Nephron progenitor cell (in vitro differentiated cells): ENCODE results near the gene VWA3A.
A peak's percentile ranks its signal among the peaks of the same experiment; 100 is the strongest.

Experiments used
- DNase-seq: peaks from one replicate; pipeline ENCODE4 v3.0.0; 2021
- H3K27ac Mint-ChIP-seq: 2 replicates; pipeline ENCODE4 v1.8.0; 2021; ENCODE audit warnings: mild to moderate bottlenecking, moderate library complexity, mixed read lengths
- H3K27me3 Mint-ChIP-seq: 2 replicates; pipeline ENCODE4 v1.8.0; 2021; ENCODE audit warnings: mild to moderate bottlenecking, low read depth, mixed read lengths; ENCODE audit not compliant: poor library complexity
- H3K36me3 Mint-ChIP-seq: 2 replicates; pipeline ENCODE4 v1.8.0; 2021; ENCODE audit warnings: low read depth, mixed read lengths
- H3K4me1 Mint-ChIP-seq: 2 replicates; pipeline ENCODE4 v1.8.0; 2021; ENCODE audit warnings: mixed read lengths
- H3K4me3 Mint-ChIP-seq: 2 replicates; pipeline ENCODE4 v1.8.0; 2021; ENCODE audit warnings: mild to moderate bottlenecking, moderate library complexity, mixed read lengths
- H3K9me3 Mint-ChIP-seq: 2 replicates; pipeline ENCODE4 v1.8.0; 2021; ENCODE audit warnings: mild to moderate bottlenecking, moderate library complexity, mixed read lengths
- TF ChIP-seq, protein P1 (sequence below): fragments of 200-600 bp; sonication (generic); IDR thresholded peaks from 2 replicates; pipeline ENCODE4 v1.5.0; 2021; ENCODE audit warnings: antibody characterized with exemption

The VWA3A gene

DNA sequence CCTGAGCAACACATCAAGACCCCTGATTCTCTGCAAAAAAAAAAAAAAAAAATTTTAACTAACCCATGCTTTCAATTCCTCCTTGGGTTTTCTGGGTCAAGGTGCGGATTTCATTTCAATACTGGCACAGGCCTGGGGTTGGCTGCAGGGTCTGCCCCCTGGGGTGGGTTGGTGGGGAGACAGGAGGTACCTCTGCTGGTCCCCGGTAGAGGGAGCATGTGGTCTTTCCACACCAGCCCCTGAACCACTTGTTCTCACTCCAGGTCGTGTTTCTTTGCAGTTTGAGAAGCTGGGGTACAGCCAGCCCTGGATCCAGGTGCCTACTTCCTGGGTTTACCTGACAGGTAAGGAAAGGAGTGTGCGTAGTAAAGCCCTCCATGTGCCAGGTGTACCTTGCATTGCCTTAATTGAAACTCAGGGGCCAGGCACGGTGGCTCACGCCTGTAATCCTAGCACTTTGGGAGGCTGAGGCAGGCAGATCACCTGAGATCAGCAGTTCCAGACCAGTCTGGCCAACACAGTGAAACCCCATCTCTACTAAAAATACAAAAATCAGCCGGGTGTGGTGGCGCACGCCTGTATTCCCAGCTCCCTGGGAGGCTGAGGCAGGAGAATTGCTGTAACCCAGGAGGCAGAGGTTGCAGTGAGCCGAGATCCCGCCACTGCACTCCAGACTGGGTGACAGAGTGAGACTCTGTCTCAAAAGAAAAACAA lies 91.7 kb downstream of the VWA3A start:
- H3K4me3 Mint-ChIP-seq = no peak overlapping the region
- TF ChIP-seq, protein P1, sequence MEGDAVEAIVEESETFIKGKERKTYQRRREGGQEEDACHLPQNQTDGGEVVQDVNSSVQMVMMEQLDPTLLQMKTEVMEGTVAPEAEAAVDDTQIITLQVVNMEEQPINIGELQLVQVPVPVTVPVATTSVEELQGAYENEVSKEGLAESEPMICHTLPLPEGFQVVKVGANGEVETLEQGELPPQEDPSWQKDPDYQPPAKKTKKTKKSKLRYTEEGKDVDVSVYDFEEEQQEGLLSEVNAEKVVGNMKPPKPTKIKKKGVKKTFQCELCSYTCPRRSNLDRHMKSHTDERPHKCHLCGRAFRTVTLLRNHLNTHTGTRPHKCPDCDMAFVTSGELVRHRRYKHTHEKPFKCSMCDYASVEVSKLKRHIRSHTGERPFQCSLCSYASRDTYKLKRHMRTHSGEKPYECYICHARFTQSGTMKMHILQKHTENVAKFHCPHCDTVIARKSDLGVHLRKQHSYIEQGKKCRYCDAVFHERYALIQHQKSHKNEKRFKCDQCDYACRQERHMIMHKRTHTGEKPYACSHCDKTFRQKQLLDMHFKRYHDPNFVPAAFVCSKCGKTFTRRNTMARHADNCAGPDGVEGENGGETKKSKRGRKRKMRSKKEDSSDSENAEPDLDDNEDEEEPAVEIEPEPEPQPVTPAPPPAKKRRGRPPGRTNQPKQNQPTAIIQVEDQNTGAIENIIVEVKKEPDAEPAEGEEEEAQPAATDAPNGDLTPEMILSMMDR = peak; percentile 31
- H3K9me3 Mint-ChIP-seq = no peaks in the 10 kb centered on the region
- peaks cover 4% of the 10 kb centered on the region for H3K27me3 Mint-ChIP-seq
- peaks cover 12% of the 10 kb centered on the region for H3K4me1 Mint-ChIP-seq
- H3K27ac Mint-ChIP-seq = no peak overlapping the region
- DNase-seq = peak; percentile 25
- no peaks in the 10 kb centered on the region for H3K36me3 Mint-ChIP-seq

DNA sequence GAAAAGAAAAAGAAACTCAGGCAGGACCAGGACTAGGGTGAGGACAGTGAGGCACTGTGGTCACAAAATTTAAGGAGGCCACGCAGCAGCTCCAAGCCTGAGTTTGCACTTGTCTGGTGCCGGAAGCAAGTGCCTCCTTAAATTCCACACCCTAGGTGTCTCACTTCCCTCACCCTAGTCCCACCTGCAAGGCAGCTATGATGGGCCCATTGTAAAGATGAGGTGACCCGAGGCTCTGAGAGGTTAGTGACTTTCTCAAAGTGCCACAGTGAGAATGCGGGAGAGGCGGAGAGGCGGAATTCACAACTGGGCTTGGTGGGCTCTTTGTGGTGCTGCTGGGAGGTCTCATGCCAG lies 92.3 kb downstream of the VWA3A start:
- H3K9me3 Mint-ChIP-seq = no peaks in the 10 kb centered on the region

DNA sequence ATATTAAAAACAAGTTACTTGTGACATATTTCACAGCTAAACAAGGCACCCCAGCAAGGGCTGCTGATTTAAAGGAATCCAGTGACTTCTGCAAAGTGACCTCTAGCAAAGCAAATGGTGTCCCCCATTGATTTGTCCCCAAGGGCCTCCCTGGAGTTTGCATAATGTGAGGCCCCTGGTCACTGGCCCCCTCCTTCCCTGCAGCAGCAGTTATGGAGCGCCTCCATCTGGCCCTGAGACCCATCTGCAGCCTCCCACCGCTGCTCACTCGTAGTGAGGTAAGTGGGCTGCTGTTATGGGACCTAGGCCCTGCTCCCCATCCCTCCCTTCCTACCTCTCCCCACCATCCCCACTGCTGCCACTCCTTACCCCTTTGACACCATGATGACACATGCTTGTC lies 94.2 kb downstream of the VWA3A start:
- TF ChIP-seq, protein P1 = no peak
- peak; percentile 27 for DNase-seq
- H3K4me3 Mint-ChIP-seq = no peak overlapping the region
- peaks cover 23% of the 10 kb centered on the region for H3K4me1 Mint-ChIP-seq
- no peak overlapping the region for H3K27ac Mint-ChIP-seq
- H3K36me3 Mint-ChIP-seq = no peaks in the 10 kb centered on the region
- peaks cover 3% of the 10 kb centered on the region for H3K27me3 Mint-ChIP-seq
- no peaks in the 10 kb centered on the region for H3K9me3 Mint-ChIP-seq

More for the DNA sequence above, 92.3 kb downstream of the VWA3A start:
- TF ChIP-seq, protein P1 = no peak
- Mint-ChIP-seq H3K4me3 (no peak overlapping the region), H3K27ac (no peak overlapping the region), H3K4me1 (peaks cover 17% of the 10 kb centered on the region), H3K27me3 (peaks cover 6% of the 10 kb centered on the region), H3K36me3 (no peaks in the 10 kb centered on the region)
- DNase-seq = no peak

DNA sequence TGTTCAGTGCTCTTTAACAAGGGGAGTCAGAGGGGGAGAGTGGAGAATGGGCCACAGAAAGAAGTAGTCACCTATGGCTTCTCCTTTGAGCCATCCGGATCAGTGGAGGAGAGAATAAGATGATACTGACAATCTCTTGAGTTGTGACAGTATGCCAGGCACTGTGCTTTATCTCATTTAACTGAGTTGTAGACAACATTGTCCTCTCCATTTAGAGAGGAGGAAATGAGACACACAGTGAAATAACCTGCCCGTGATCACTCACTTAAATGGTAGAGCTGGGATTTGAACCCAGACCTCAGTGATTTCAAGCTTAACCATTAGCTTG lies 95.9 kb downstream of the VWA3A start:
- no peak for DNase-seq
- Mint-ChIP-seq H3K36me3 (no peaks in the 10 kb centered on the region), H3K4me3 (no peak overlapping the region), H3K9me3 (no peaks in the 10 kb centered on the region), H3K4me1 (peaks cover 34% of the 10 kb centered on the region), H3K27ac (no peak overlapping the region), H3K27me3 (peaks cover 8% of the 10 kb centered on the region)
- TF ChIP-seq, protein P1 = no peak

DNA sequence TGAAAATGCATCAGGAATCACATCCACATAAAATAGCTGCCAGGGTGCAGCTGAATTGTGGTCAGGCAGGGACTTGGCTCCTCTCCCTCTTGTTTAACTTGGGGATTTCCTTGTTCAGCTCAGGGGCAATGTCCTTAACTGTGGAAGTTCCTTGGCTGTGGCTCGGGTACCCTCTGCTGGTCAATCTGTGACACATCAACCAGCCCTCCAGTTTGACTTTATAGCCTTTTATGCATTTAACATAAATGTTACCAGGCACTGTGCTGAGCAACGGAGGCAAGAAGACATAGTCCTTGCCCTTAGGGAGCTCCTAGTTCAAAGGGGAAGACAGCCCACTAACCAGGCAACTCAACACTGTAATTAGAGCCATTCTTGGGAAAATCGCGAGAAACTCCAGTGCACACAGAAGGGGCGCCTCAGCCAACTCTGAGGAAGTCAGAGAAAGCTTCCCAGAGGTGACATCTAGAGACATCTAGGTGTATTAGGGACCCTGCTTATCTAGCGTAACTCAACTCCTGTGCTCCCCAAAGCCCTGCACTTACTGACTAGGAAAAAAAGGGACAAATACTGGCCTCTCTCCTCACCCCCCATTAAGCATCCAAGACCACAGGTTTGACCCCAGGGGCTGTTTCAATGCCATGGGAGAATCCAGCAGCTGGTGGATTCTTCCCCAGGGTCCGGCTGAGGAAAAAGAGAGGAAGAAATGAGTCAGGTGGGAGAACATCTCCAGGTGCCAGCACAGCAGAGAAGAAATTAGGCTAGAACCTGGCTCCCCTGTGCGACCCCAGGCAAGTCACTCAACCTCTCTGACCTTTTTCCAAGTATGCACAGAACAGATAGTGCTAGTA lies 96.5 kb downstream of the VWA3A start:
- Mint-ChIP-seq H3K27ac (peak overlapping the region; percentile 39), H3K4me1 (peaks cover 34% of the 10 kb centered on the region), H3K27me3 (peaks cover 10% of the 10 kb centered on the region), H3K36me3 (no peaks in the 10 kb centered on the region), H3K9me3 (no peaks in the 10 kb centered on the region), H3K4me3 (peak overlapping the region; percentile 97)
- peak; percentile 66 for DNase-seq
- TF ChIP-seq, protein P1 = peak; percentile 86
